Fibroblast of lung (primary cell): Measurements from ENCODE around the gene YBX1. TPM values are rescaled to one million over a fixed set of nuclear protein-coding genes. Genes with fewer than 3 reads are reported as not detected.

ENCODE experiments used
- DNase-seq, 2 donors: peaks; one replicate each; pipeline versions ENCODE4 v3.0.0 to v3.0.0-alpha.2; 2010; ENCODE audit warnings: low read depth in 2 of 2
- H2AFZ ChIP-seq: 2 replicates; pipeline ENCODE4 v1.5.1; 2012; ENCODE audit warnings: low read length, control low read depth, inconsistent platforms
- H3K27ac ChIP-seq: 2 replicates; pipeline ENCODE4 v1.5.1; 2011; ENCODE audit warnings: low read length, control low read depth; ENCODE audit not compliant: insufficient read depth
- H3K27me3 ChIP-seq: 2 replicates; pipeline ENCODE4 v1.5.1; 2011; ENCODE audit warnings: mild to moderate bottlenecking, low read length; ENCODE audit not compliant: control insufficient read depth, insufficient read depth
- H3K36me3 ChIP-seq: 2 replicates; pipeline ENCODE4 v1.5.1; 2011; ENCODE audit warnings: low read length; ENCODE audit not compliant: control insufficient read depth, insufficient read depth
- H3K4me1 ChIP-seq: 2 replicates; pipeline ENCODE4 v1.5.1; 2011; ENCODE audit warnings: low read length; ENCODE audit not compliant: control insufficient read depth, insufficient read depth; ENCODE audit errors: extremely low read depth
- H3K4me2 ChIP-seq: 2 replicates; pipeline ENCODE4 v1.5.1; 2011; ENCODE audit warnings: low read length, control low read depth; ENCODE audit not compliant: insufficient read depth; ENCODE audit errors: extremely low read depth
- H3K4me3 ChIP-seq, 4 experiments: fragments of 200-600 bp in 1 of 4; sonication (generic) in 1 of 4; replicated peaks in 1 of 4; 2 replicates each; pipeline ENCODE4 v1.5.1; 2011 to 2016; ENCODE audit warnings: low read length in 4 of 4, low read depth in 3 of 4, mild to moderate bottlenecking in 3 of 4, control low read depth in 2 of 4, inconsistent platforms in 1 of 4, mixed read lengths in 1 of 4; ENCODE audit not compliant: insufficient read depth in 1 of 4; ENCODE audit errors: control extremely low read depth in 1 of 4
- H3K79me2 ChIP-seq: 2 replicates; pipeline ENCODE4 v1.5.1; 2012; ENCODE audit warnings: mild to moderate bottlenecking, low read length, inconsistent platforms; ENCODE audit not compliant: control insufficient read depth, insufficient read depth
- H3K9ac ChIP-seq: 2 replicates; pipeline ENCODE4 v1.5.1; 2011; ENCODE audit warnings: mild to moderate bottlenecking, low read length, control low read depth; ENCODE audit not compliant: insufficient read depth
- H3K9me3 ChIP-seq: 2 replicates; pipeline ENCODE4 v1.5.1; 2012; ENCODE audit warnings: low read depth, low read length; ENCODE audit not compliant: control insufficient read depth, insufficient read depth
- H4K20me1 ChIP-seq: 2 replicates; pipeline ENCODE4 v1.5.1; 2011; ENCODE audit warnings: low read length; ENCODE audit not compliant: control insufficient read depth, insufficient read depth; ENCODE audit errors: extremely low read depth
- EZH2 ChIP-seq: IDR thresholded peaks from 2 replicates; pipeline ENCODE4 v1.5.1; 2012; ENCODE audit warnings: low read length, control low read depth, mild to moderate bottlenecking; ENCODE audit errors: missing control alignments
- polyA plus RNA-seq, 2 donors: library from polyadenylated mRNA; depleted of rRNA in 1 of 2; stranded (reverse) in 1 of 2; unstranded in 1 of 2; fragments of >200 nt; gene quantifications; 2 replicates each; pipeline ENCODE4 v1.2.1, GENCODE V29; 2011 to 2012; ENCODE audit warnings: missing spikeins in 1 of 2
- total RNA-seq: library from RNA; depleted of rRNA; stranded (reverse); fragments of >200 nt; gene quantifications from 2 replicates; pipeline ENCODE4 v1.2.1, GENCODE V29; 2014
- TF ChIP-seq, protein P1 (sequence below), 2 donors: IDR thresholded peaks in 1 of 2; conservative IDR thresholded peaks in 1 of 2; 1 replicate in 1 of 2; 2 replicates in 1 of 2; pipeline ENCODE4 v1.5.1; 2011 to 2012; ENCODE audit warnings: low read length in 2 of 2, control low read depth in 1 of 2, inconsistent platforms in 1 of 2, low read depth in 1 of 2, mild to moderate bottlenecking in 1 of 2

The YBX1 gene
- total and polyA plus RNA-seq, 2 donors (not counting 1 experiment from before 2014, with no cell fraction given): 795 to 799 TPM

GRCh38 chr1:42657201-42657600 lies 25.0 kb upstream of the YBX1 start:
- TF ChIP-seq, protein P1, sequence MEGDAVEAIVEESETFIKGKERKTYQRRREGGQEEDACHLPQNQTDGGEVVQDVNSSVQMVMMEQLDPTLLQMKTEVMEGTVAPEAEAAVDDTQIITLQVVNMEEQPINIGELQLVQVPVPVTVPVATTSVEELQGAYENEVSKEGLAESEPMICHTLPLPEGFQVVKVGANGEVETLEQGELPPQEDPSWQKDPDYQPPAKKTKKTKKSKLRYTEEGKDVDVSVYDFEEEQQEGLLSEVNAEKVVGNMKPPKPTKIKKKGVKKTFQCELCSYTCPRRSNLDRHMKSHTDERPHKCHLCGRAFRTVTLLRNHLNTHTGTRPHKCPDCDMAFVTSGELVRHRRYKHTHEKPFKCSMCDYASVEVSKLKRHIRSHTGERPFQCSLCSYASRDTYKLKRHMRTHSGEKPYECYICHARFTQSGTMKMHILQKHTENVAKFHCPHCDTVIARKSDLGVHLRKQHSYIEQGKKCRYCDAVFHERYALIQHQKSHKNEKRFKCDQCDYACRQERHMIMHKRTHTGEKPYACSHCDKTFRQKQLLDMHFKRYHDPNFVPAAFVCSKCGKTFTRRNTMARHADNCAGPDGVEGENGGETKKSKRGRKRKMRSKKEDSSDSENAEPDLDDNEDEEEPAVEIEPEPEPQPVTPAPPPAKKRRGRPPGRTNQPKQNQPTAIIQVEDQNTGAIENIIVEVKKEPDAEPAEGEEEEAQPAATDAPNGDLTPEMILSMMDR (conservative IDR thresholded peaks at IDR 0.05 in 1 of 2, IDR thresholded peaks at IDR 0.05 in 1 of 2; ENCODE audit: low read depth in 1 of 2, low read length in 2 of 2): no peak
- TF ChIP-seq EZH2: no peak
- Histone ChIP-seq H3K27me3 (no peaks in the 10 kb centered on the region), H3K36me3 (no peaks in the 10 kb centered on the region), H3K4me2 (peak overlapping the region; percentile 90), H3K27ac (no peak overlapping the region), H3K9ac (no peak overlapping the region), H3K9me3 (no peaks in the 10 kb centered on the region), H2AFZ (peak overlapping the region; percentile 57), H3K4me1 (peaks cover 3% of the 10 kb centered on the region), H3K79me2 (peaks cover 8% of the 10 kb centered on the region), H3K4me3 (peak overlapping the region in 1 of 4 experiments; percentile 91), H4K20me1 (no peaks in the 10 kb centered on the region)
- no peak for DNase-seq

DNA sequence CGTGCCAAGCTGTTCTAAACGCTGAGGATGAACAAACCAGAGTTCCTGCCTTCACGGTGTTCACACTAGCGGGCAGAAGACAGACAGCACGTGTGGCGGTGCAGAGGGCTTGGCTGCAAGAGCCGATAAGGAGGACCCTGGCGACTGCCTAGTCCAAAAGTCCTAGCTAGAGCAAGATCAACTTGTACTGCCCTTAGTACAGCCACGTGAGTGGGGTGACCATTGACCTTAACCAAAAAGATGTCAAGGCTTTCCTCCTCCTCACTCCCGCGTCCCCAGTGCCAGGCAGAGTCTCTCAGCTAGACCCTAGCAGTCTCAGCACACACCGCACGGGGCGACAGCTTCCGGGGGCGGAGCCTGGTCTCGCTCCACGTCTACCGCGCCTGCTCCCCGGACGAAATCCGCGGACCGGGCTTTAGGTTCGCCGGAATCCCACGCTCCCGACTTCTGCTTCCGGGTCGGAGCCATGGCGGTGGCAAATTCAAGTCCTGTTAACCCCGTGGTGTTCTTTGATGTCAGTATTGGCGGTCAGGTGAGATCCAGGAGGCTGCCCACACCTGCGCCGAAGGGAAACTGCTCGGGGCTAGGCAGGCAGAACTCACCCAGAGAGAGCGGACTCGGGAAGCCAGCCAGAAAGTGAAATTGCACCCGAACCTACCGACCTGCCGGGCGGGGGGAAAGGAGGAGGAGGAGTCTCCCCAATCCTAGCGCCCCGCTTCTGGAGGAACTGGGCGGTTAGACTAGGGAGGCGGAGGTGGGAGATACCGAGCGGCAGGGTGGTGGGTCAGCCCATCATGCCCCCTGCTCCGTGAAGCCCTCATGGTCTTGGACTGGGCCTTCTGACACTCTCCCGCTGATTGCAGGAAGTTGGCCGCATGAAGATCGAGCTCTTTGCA lies 24.0 kb upstream of the YBX1 start, which contains the start of gene PPIH:
Gene PPIH, plus strand, starts transcription at position 443 of the 896 bp plus-strand sequence. Its CDS starts 24 bp downstream, at position 467.
- H3K27ac ChIP-seq: peak within 1 kb of the TSS; percentile 74
- H3K9ac ChIP-seq: peak within 1 kb of the TSS; percentile 63
- peak; percentile 89 to 92 for DNase-seq
- no peaks in the 10 kb centered on the region for H3K9me3 ChIP-seq
- peak within 1 kb of the TSS; percentile 49 to 96 (median 83) for H3K4me3 ChIP-seq
- H2AFZ ChIP-seq: peak within 1 kb of the TSS; percentile 99
- H3K4me2 ChIP-seq: peak within 1 kb of the TSS; percentile 90
- TF ChIP-seq, protein P1 (conservative IDR thresholded peaks at IDR 0.05 in 1 of 2, IDR thresholded peaks at IDR 0.05 in 1 of 2; ENCODE audit: low read depth in 1 of 2, low read length in 2 of 2): peak in 1 of 2 donors; percentile 19
- TF ChIP-seq EZH2: no peak
- H3K4me1 ChIP-seq: peaks cover 3% of the 10 kb centered on the region
- no peaks in the 10 kb centered on the region for H3K27me3 ChIP-seq
- no peaks in the 10 kb centered on the region for H3K36me3 ChIP-seq
- H4K20me1 ChIP-seq: no peaks in the 10 kb centered on the region
- H3K79me2 ChIP-seq: peaks cover 8% of the 10 kb centered on the region

GRCh38 chr1:42658877-42659337 lies 23.3 kb upstream of the YBX1 start:
- peak overlapping the region; percentile 80 for H2AFZ ChIP-seq
- peak; percentile 6 to 33 for DNase-seq
- no peaks in the 10 kb centered on the region for H4K20me1 ChIP-seq
- peak overlapping the region; percentile 49 to 96 (median 83) for H3K4me3 ChIP-seq
- TF ChIP-seq, protein P1 (conservative IDR thresholded peaks at IDR 0.05 in 1 of 2, IDR thresholded peaks at IDR 0.05 in 1 of 2; ENCODE audit: low read depth in 1 of 2, low read length in 2 of 2): no peak
- TF ChIP-seq EZH2: no peak
- no peaks in the 10 kb centered on the region for H3K9me3 ChIP-seq
- H3K4me1 ChIP-seq: peaks cover 3% of the 10 kb centered on the region
- peak overlapping the region; percentile 74 for H3K27ac ChIP-seq
- H3K79me2 ChIP-seq: peaks cover 8% of the 10 kb centered on the region
- H3K27me3 ChIP-seq: no peaks in the 10 kb centered on the region
- no peaks in the 10 kb centered on the region for H3K36me3 ChIP-seq
- H3K9ac ChIP-seq: peak overlapping the region; percentile 63
- H3K4me2 ChIP-seq: peak overlapping the region; percentile 89
